Activated CD4-positive, alpha-beta memory T cell treated with anti-CD3 and anti-CD28 coated beads for 36 hours (primary cell): ENCODE results near the gene PLPP4. TPM values are rescaled to one million over a fixed set of nuclear protein-coding genes. Genes with fewer than 3 reads are reported as not detected.

Experiments used
- CTCF ChIA-PET: fragments of 350-600 bp; sonication (Branson Sonifier 250); formaldehyde crosslinking; loops from one replicate; lab custom pipeline; 2021; ENCODE audit warnings: antibody characterized with exemption, inconsistent platforms; lab: Charles Lee
- POLR2A ChIA-PET: fragments of 350-600 bp; sonication (Branson Sonifier 250); formaldehyde crosslinking; loops from one replicate; lab custom pipeline; 2021; ENCODE audit warnings: antibody characterized with exemption; lab: Charles Lee
- DNase-seq: peaks from one replicate; pipeline ENCODE4 v3.0.0-alpha.2; 2020
- H3K27ac Mint-ChIP-seq: one replicate; pipeline ENCODE4 v1.8.0; 2021; ENCODE audit warnings: mixed read lengths
- H3K27me3 Mint-ChIP-seq: one replicate; pipeline ENCODE4 v1.8.0; 2021; ENCODE audit warnings: mixed read lengths
- H3K36me3 Mint-ChIP-seq: one replicate; pipeline ENCODE4 v1.8.0; 2021; ENCODE audit warnings: mixed read lengths
- H3K4me1 Mint-ChIP-seq: one replicate; pipeline ENCODE4 v1.8.0; 2021; ENCODE audit warnings: low read depth, mixed read lengths
- H3K4me3 Mint-ChIP-seq: one replicate; pipeline ENCODE4 v1.8.0; 2021; ENCODE audit warnings: mild to moderate bottlenecking, mixed read lengths
- H3K9me3 Mint-ChIP-seq: one replicate; pipeline ENCODE4 v1.8.0; 2021; ENCODE audit warnings: mixed read lengths
- intact Hi-C: fragments of 100-400 bp; cut with micrococcal nuclease; formaldehyde crosslinking; loops from one replicate; pipeline ENCODE4 v1.15.1; 2023
- total RNA-seq, 2 experiments: library from RNA; stranded (reverse); gene quantifications; one replicate each; pipeline ENCODE4 v1.2.3, GENCODE V29; 2021

PLPP4 gene
- total RNA-seq, 2 experiments from 2014 or later: not detected

GRCh38 chr10:120612756-120613155, 155.7 kb downstream of the PLPP4 start:
- H3K9me3 Mint-ChIP-seq: peaks cover 15% of the 10 kb centered on the region
- no peaks in the 10 kb centered on the region for H3K27me3 Mint-ChIP-seq
- no peak overlapping the region for H3K27ac Mint-ChIP-seq
- intact Hi-C loops: no loop called here
- H3K4me3 Mint-ChIP-seq: no peak overlapping the region
- H3K36me3 Mint-ChIP-seq: no peaks in the 10 kb centered on the region
- DNase-seq: no peak
- ChIA-PET POLR2A (no interaction called here), CTCF (no interaction called here)
- H3K4me1 Mint-ChIP-seq: no peaks in the 10 kb centered on the region

GRCh38 chr10:120613180-120613579, 156.2 kb downstream of the PLPP4 start:
- H3K9me3 Mint-ChIP-seq: peaks cover 15% of the 10 kb centered on the region
- intact Hi-C loops: no loop called here
- H3K4me1 Mint-ChIP-seq: no peaks in the 10 kb centered on the region

GRCh38 chr10:120614680-120615079, 157.7 kb downstream of the PLPP4 start:
- Mint-ChIP-seq H3K27ac (no peak overlapping the region), H3K36me3 (no peaks in the 10 kb centered on the region), H3K4me3 (no peak overlapping the region), H3K9me3 (peaks cover 15% of the 10 kb centered on the region), H3K4me1 (no peaks in the 10 kb centered on the region), H3K27me3 (no peaks in the 10 kb centered on the region)
- intact Hi-C loops: no loop called here
- POLR2A ChIA-PET: no interaction called here
- CTCF ChIA-PET: interaction anchor here (0.6 kb wide), 1 partner anchor 10 kb away, joined by 3 read pairs; no protein-coding TSS in a partner anchor
- no peak for DNase-seq

More at GRCh38 chr10:120613180-120613579, 156.2 kb downstream of the PLPP4 start:
- H3K27me3 Mint-ChIP-seq: no peaks in the 10 kb centered on the region
- POLR2A ChIA-PET: no interaction called here
- no peak overlapping the region for H3K4me3 Mint-ChIP-seq
- H3K36me3 Mint-ChIP-seq: no peaks in the 10 kb centered on the region
- CTCF ChIA-PET: no interaction called here
- no peak overlapping the region for H3K27ac Mint-ChIP-seq
- no peak for DNase-seq

DNA sequence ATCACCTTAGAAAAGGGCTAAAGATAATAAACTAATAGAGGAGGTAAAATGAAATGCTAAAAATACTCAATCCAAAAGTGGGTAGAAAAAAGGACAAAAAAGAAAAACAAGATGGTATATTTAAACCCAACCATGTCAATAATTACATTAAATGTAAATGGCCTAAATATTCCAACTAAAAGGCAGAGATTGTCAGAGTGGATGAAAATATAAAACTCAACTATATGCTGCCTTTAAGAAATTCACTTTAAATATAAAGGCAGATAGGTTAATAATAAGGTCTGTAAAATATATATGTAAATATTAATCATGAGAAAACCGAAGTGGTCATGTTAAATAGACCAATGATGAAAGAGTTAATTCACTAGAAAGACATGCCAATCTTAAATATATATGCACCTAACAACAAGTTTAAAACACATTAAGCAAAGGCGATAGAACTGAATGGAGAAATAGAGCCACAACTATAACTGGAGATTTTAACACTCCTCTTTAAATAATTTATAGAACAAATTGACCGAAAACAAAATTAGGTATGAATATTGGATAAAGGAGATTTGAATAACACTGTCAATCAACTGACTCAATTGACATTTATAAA, 159.4 kb downstream of the PLPP4 start:
- ChIA-PET CTCF (no interaction called here), POLR2A (no interaction called here)
- Mint-ChIP-seq H3K4me3 (no peak overlapping the region), H3K4me1 (no peaks in the 10 kb centered on the region), H3K27me3 (no peaks in the 10 kb centered on the region), H3K27ac (no peak overlapping the region), H3K36me3 (no peaks in the 10 kb centered on the region), H3K9me3 (peaks cover 15% of the 10 kb centered on the region)
- DNase-seq: no peak
- intact Hi-C loops: no loop called here

- Mint-ChIP-seq H3K4me1 (no peaks in the 10 kb centered on the region), H3K27ac (no peak overlapping the region), H3K4me3 (no peak overlapping the region), H3K9me3 (peaks cover 5% of the 10 kb centered on the region), H3K36me3 (no peaks in the 10 kb centered on the region), H3K27me3 (no peaks in the 10 kb centered on the region)
- no peak for DNase-seq
- CTCF ChIA-PET: no interaction called here
- POLR2A ChIA-PET: no interaction called here
- intact Hi-C loops: no loop called here
Observed at GRCh38 chr10:120628197-120628596, 171.2 kb downstream of the PLPP4 start.

- POLR2A ChIA-PET: no interaction called here
- no peaks in the 10 kb centered on the region for H3K36me3 Mint-ChIP-seq
- H3K27ac Mint-ChIP-seq: no peak overlapping the region
- intact Hi-C loops: no loop called here
- H3K27me3 Mint-ChIP-seq: no peaks in the 10 kb centered on the region
- no peaks in the 10 kb centered on the region for H3K4me1 Mint-ChIP-seq
- CTCF ChIA-PET: no interaction called here
- peaks cover 5% of the 10 kb centered on the region for H3K9me3 Mint-ChIP-seq
- no peak overlapping the region for H3K4me3 Mint-ChIP-seq
- DNase-seq: no peak
Observed at GRCh38 chr10:120630266-120630665, 173.2 kb downstream of the PLPP4 start.

GRCh38 chr10:120632047-120632446, 175.0 kb downstream of the PLPP4 start:
- CTCF ChIA-PET: no interaction called here
- Mint-ChIP-seq H3K4me1 (no peaks in the 10 kb centered on the region), H3K9me3 (peaks cover 5% of the 10 kb centered on the region), H3K27me3 (no peaks in the 10 kb centered on the region), H3K4me3 (no peak overlapping the region), H3K27ac (no peak overlapping the region), H3K36me3 (no peaks in the 10 kb centered on the region)
- no peak for DNase-seq
- POLR2A ChIA-PET: no interaction called here
- intact Hi-C loops: no loop called here

DNA sequence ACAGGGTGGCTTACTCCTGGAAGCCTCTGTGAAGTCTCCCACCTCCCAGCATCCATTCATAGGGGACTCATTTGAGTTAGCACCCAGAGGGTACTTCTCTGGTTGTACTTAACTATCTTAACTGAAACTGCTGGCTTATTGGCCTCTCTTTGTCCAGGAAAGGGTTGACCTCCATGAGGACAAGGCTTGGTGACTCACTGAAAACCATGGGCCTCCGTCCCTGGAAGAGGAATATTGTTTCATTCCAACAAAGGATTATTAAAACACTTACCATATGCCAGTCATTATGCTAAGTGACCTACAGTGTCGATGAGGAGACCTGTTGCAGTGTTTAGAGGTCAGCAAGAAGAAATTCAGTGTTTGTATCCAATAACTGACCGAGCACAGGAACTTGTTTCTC, 175.9 kb downstream of the PLPP4 start:
- ChIA-PET POLR2A (no interaction called here), CTCF (no interaction called here)
- intact Hi-C loops: no loop called here
- no peak overlapping the region for H3K27ac Mint-ChIP-seq
- no peaks in the 10 kb centered on the region for H3K36me3 Mint-ChIP-seq
- no peaks in the 10 kb centered on the region for H3K4me1 Mint-ChIP-seq
- H3K27me3 Mint-ChIP-seq: no peaks in the 10 kb centered on the region
- DNase-seq: no peak
- no peak overlapping the region for H3K4me3 Mint-ChIP-seq
- peaks cover 5% of the 10 kb centered on the region for H3K9me3 Mint-ChIP-seq

GRCh38 chr10:120634659-120635058, 177.6 kb downstream of the PLPP4 start:
- Mint-ChIP-seq H3K27me3 (no peaks in the 10 kb centered on the region), H3K4me1 (no peaks in the 10 kb centered on the region), H3K27ac (no peak overlapping the region), H3K36me3 (no peaks in the 10 kb centered on the region), H3K4me3 (no peak overlapping the region), H3K9me3 (peaks cover under 1% of the 10 kb centered on the region)
- ChIA-PET CTCF (no interaction called here), POLR2A (no interaction called here)
- intact Hi-C loops: no loop called here
- DNase-seq: no peak
